HG03095 (cell line): ENCODE data around the gene RAD51B.
"Not testable (repeated sequence)": the region's sequence is repeated elsewhere in the genome, so short reads cannot be mapped to it uniquely, and the experiment has no call there.

ENCODE experiments used
- ATAC-seq: cut with Tn5 transposase; IDR thresholded peaks from one replicate; pipeline ENCODE4 v1.9.1; 2021; ENCODE audit warnings: moderate library complexity; ENCODE audit not compliant: unreplicated experiment

Gene RAD51B

DNA sequence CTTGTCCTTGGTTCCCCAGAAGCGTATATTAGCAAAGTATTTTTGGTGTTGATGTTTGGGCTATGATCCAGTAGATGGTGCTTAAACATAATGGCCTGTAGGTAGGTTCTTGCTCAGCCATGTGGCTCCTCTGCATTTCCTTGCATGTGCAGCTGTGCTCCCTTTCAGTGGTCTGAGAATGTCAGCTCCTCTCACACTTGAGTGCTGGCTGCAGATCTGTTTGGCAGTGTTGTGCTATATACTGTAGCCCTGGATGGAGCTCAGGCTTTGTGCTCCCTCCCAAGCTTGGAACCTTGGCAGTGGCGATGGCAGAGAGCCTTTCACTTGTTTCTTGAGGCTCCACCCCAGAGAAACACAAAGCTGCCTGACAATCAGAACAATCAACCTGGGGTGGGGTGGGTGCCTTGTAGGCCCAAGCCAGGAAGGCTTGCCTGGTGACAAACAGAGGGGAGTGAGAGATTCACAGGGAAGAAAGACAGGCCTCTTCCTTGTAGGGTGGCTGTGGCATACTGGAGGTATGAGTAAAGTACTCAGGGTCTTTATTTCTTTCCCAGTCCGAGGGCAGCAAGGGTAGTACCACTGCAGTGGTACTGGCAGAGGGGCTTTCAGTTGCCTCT lies 255.3 kb downstream of the RAD51B start:
- no peak for ATAC-seq

DNA sequence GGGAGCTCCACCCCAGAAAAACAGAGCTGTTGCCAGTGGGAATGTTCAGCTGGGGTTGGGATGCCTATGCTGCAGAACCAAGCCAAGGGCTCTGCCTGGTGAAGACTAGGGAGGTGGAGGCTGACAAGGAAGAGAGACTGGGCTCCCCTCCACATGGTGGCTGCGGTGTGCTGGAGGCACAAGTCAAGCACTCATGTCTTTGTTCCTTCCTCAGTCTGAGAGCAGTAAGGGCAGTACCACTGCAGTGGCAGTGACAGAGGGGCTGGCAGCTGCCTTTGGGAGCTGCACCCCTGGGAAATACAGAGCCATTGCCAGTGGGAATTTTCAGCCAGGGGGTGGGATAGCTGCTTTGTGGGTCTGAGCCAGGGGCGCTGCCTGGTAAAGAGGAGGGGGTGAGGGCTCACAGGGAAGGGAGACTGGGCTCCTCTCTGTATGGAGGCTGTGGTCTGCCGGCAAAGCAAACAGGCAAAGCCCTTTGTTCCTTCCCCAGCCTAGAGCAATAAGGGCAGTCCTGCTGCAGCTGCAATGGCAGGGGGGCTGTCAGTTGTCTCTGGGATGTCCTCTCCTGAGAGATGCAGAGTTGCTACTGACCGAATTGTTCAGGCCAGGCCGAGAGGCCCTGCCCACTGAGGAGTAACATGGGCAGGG lies 255.9 kb downstream of the RAD51B start:
- ATAC-seq: no peak

DNA sequence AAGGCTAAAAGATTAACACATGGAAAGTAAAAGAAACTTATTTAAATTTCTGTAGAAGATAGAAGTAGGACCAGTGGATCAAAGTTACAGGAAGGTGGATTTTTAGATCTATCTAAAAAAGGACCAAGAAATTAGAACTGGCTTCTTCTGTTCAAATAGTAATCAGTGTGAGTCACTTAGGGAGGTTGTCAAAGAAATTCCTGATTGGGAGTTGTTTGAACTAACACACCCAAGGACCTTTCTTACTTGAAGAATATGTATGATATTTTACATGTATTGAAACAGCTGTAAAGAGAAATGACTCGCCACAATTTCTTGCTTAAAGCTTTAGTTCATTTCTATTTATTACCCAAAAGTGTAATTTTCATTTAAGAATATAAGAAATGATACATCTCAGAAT lies 256.9 kb downstream of the RAD51B start:
- ATAC-seq: no peak

DNA sequence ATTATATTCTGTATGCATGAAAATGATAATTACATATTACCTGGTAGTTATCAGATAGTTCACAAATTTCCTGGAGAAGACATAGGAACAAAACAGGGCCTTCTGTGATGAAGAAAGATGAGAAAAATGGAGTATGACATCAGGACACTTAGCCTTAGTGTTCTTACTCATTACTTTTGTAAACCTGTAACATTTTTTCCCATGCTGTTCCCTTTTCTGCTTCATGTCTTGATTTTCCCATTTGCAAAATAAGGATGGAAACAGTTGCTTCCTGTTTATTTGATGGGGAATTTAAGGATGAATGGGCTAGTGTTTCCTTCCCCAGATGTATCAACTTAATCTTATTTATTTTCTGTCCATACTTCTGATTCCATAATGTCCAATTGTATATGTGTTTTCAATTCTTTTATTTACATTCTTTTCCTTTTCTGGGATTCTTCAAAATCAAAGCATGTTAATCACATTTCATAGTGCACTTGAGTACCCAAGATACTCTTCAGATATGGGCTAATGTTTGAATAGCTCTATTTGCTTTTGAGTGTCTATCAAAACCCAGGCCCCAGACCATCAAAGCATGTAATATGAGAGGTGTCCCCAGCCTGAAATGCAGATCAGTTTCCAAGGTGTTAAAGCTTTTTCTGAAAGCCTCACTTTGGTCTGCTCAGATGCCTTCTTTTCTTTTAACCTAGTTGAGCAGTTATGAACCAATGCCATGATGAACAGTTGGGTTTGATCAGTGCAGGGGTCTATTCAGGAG lies 260.5 kb downstream of the RAD51B start:
- ATAC-seq: no peak

DNA sequence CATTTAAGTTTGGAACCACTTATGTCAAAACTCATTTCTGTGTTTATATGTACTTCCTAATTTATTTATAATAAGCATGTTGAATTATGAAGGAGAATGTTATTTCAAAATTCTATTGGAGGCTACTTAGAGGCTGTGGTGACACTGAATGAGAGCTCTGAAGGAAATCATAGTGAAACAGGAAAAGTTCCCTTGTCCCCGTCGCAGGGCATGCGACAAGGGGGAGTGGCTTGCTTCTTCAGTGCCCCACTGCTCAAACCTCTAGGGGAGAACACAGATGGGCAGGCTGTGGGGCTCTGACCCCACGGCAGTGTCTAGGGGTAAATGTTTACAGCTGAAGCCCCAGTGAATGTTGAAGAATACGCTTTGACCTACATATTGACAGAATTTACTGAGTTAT lies 261.9 kb downstream of the RAD51B start:
- no peak for ATAC-seq

DNA sequence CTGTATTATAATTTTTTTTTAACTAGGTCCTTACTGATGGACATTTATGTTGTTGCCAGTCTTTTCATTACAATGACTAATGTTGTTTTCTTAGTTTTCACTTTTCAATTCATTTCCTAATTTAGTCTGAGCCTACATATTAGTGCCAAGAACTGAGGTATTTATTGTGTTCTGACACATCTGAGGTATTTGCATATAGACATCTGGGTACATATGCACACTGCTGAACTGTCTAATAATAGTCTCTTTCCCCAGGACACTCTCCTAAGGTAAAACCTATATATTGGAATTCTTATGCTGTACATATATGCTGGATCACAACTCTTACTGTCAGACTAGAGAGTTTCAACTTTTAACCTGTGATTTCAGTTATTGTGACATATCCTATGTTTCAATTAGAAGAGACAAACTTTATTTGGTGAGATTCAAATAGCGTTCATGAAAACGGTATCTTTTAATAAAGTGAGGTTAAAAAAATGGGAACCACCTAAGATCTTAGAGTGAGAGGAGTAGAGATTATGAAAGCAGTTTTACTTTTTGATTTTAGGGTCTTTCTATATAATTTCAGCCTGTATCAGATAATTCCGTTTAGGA lies 263.2 kb downstream of the RAD51B start:
- no peak for ATAC-seq

DNA sequence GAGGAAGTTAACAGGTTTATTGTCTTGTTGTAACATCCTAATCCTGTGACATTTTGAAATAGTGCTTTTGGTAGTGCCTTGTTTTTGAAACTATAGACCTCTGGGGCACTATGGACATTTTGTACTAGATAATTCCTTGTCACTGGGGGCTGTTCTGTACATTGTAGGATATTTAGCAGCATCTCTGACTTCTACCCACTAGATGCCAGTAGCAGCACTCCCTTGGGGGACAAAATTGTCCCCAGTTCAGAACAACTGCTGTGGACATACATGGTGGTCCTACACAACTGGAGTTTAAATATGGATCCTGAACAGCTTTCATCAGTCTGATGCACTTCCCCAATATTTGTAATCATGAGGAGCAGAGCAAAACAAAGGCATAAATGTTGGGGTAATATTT lies 264.7 kb downstream of the RAD51B start:
- no peak for ATAC-seq

DNA sequence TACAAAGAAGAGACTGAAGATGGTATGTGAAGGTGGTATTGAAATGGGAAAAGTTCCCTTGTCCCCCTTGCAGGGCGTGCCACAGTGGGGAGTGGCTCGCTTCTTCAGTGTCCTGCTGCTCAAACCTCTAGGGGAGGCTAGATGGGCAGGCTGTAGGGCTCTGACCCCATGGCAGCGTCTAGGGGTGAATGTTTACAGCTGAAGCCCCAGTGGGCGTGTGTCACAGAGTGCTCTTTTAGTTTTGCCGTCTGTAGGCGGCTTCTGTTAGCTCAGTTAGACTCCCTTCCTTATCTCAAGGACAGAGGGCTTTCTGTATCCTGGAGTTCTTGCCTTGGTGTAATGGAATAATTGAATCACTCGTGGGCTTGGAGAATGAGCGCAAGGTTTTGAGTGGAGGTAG lies 266.2 kb downstream of the RAD51B start:
- ATAC-seq: no peak

DNA sequence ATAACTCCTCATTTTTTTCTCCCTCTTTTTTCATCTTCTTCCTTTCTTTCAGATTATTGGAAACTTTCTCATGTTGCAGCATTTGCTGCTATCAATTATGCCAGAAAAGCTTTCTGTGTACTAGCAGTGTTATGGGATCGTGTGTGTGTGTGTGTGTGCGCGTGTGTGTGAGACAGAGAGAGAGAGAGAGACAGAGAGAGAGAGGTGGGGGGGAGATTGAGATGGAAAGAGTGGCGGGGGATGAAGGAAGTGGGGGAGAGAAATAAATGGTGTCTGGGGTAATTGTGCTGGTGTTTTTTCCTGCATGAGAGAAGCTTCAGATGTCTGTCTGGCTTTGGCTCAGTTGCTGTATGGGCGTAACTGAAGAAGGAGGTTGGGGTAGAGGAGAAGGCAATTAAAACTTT lies 268.9 kb downstream of the RAD51B start:
- ATAC-seq: no peak

DNA sequence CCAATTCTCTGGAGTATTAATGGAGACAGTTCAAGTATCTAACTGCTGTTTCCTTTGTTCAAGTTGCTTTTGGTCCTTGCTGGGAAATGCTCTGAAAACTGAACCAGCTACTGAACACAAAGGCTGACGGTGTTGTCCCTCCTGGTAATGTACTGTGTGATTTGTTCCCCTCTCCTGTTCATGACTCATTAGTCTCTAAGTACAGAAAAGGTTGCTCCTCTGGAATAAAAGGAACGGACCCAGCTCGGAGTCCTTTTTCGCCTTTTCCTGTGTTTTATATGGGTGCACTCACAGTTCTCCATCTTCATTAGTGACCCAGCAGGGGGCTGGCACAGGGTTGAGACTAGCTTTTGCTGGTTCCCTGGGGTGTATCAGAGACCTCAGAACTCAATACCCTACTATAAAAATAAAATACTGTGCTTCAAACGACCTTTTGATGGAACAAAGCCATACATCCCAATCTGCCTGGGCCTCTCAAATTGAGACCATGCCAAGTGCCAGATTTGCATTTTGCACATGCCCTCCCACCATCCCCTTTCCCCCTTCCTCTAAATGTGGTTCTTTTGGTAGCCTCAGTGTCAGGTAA lies 269.7 kb downstream of the RAD51B start:
- ATAC-seq: no peak

DNA sequence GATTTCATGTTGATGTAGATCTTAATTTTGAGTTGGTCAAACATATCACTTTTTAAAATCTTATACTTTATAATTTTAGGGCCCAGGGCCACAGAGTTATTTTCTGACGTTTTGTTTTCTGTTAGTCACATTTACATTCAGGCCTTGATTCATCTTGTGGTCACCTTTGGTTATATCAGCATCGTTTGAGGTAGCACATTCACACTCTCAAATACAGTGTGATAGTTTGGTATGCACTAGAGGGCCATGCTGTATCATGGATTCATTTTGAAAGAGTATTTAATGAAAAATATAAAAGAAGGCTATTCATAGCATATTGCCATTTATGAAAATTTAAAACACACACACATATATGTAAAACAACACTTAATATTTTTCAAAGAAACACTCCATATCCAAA lies 274.6 kb downstream of the RAD51B start:
- ATAC-seq: no peak

DNA sequence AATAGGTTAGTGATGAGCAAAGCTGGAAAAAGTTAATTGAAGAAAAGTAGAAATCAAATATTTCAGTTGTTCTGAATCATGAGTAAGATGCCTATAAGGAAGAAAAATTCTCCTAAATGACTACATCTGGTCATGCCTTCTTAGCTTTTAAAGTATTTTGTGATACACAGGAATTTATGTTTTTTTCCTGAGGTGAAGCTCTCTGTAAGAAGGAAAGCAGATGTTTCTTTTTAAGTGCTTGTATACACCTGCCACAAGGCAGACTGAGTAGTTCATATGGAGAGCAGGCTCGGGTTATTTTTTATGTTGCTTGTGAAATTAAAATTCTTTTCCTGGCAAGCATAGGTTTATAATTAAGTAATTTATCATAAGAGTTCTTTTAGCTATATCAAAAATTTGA lies 275.2 kb downstream of the RAD51B start:
- no peak for ATAC-seq

DNA sequence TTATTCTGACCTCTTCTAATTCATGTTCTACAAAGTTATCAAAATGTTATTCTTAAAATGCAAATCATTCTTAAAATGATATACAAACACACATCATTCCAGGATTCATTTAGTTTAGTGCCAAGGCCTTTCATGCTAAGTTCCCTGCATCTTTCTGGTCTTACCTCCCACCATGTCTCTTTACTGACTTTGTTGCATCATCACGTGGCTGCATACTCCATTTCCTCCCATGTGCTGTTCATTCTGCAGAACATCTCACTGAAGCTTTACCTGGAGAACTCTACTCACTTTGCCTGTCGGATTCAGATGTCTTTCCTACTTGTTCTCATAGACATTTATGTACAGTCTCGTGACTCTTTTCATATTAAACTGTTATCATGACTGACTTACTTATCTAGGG lies 278.1 kb downstream of the RAD51B start:
- no peak for ATAC-seq

DNA sequence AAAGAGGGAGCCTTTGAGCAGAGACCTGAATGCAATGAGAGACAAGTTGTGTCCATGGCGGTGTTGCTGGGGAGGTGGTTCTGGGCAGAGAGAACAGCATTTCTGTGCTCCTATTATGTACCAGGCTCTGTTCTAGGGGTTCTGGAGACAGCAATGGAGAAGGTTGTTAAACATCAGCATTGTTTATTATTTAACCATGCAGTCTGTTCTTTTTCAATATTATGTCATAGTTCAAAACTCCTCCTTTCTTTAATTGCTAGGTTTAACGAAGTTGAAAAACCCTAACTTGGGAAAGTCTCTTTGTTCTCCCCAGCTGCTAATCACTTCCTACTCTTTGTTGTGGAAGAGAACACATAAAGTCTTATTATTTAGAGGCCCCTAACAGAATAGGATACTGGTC lies 279.3 kb downstream of the RAD51B start:
- no peak for ATAC-seq

DNA sequence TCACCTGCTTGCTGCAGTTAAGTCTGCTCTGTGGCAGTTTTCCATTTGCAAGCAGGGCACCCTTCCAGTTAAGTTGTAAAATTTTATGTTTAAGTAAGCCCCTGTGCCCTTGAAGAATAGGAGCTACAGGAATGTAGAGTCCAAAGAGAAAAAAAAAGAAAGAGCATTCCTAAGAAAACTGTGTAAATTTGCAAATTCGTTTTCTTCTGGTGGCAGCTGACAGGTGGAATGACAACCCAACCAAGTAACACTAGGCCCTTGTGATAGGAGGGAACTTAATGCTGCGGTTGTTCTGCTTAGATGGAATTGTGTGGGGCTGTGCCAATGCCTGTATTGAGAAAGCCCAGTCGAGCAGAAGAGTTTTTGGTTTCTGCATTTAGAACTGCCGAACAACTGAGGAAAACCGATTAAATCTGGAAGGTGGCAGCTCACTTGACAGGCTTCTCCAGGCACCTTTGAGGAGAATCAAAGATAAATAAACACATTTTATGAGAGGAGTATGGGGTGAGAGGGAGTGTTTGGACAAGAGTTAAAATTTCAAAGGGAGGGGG lies 280.0 kb downstream of the RAD51B start:
- ATAC-seq: no peak

DNA sequence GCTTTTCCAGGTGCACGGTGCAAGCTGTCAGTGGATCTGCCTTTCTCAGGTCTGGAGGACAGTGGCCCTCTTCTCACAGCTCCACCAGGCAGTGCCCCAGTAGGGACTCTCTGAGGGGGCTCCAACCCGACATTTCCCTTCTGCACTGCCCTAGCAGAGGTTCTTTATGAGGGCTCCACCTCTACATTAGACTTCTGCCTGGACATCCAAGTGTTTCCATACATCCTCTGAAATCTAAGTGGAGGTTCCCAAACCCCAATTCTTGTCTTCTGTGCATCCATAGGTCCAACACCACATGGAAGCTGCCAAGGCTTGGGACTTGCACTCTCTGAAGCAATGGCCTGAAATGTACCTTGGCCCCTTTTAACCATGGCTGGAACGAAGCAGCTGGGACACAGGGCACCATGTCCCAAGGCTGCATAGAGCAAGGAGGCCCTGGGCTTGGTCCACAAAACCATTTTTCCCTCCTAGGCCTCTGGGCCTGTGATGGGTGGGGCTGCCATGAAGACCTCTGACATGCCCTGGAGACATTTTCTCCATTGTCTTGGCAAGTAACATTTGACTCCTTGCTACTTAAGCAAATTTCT lies 282.2 kb downstream of the RAD51B start:
- not testable (repeated sequence) for ATAC-seq

DNA sequence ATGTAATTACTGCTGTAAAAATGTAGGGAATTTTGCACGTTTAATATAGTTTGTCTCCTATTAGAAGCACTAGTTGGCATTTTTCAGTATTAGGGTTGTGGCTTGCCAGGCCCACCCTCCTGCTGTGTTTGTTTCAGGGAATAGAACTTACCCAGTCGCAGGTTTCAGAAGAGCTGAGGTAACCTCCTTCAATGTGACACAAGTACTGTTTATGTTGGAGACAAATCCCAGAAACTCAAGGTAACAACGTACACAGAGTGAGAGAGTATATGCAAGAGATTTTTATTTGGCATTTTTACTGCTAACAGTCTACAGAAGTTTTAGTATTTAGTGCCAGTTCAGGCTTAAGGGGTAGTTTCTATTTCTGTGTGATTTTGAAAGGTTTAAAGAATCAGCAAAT lies 284.3 kb downstream of the RAD51B start:
- no peak for ATAC-seq

DNA sequence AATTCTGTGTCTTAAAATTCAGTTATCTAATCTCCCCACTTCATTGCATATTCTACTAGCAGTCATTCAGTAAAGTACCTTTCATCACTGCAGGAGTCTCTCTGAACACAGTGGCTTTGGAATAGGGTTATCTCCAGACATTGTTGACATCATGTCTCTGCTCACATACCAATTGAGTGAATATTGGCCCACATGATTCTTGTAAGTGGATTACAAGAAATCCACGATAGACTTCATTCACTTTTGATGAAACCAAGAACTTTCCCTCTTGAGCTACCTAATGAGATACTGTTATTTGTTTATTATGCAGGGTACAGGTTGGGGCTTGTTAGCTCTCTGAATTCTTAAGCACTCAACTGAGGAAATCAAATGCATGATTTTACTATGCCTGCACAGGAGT lies 284.9 kb downstream of the RAD51B start:
- no peak for ATAC-seq

DNA sequence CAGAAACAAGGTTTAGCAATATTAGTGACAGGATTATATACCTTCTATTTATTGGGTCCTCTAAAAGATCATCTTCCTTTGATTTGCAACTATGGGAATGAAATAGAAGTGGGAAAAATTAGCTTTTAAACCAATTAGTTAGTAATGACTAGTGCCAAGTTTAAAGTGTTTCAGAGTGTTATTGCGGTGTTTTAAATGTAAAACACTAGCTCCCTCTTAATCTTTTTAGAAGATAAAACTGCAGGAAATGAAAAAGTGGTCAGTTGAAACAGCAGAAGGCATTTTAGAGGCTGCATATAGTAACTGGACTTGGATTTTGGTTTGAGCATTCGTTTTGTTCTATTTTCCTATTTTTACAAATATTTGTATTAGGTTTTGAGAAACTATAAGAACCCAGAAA lies 286.2 kb downstream of the RAD51B start:
- no peak for ATAC-seq

DNA sequence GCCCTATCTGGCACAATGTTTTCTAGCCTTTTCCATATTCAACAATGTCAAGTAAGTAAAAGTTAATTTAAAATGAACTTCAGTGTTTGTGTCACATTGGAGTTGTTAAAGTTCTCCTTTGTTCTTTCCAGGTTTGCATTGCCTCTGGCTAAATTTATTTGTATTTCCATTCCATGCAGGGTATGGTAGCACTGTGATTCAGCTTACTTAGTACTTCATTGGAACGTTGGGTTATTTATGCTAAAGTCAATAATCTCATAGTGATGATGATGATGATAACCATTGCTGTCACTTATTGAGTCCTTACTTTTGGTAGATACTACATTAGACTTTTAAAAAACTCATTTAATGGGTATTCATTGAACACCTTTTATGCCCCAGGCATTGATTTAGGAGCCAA lies 286.9 kb downstream of the RAD51B start:
- ATAC-seq: no peak

DNA sequence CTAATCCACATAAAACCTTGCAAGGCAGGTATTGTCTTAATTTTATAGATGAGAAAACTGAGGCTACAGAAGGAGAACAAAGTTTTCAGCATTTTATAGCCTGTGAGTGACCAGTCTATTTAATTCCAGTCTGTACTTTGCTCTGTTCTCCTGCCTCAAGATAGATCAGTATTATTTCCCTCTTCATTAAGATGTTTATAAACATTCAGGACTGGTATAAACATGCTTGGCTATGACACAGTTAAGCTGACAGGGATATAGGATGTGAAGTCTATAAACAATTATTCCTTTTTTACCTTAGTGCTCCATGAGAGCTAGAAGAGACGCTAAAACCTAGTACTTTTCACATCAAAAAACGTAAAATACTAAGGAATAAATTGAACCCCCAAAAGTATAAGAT lies 287.3 kb downstream of the RAD51B start:
- no peak for ATAC-seq
